ENCODE measurements around the gene LCP2. TPM values are rescaled to one million over a fixed set of nuclear protein-coding genes. Genes with fewer than 3 reads are reported as not detected.

Gene LCP2
- total and polyA plus RNA-seq, 3 experiments from 2014 or later: 219 to 288 (median 224) TPM

GRCh38 chr5:170257370-170257769 lies 40.2 kb downstream of the LCP2 start:
- Mint-ChIP-seq H3K9me3 (no peaks in the 10 kb centered on the region), H3K27me3 (peaks cover 0 to 2% of the 10 kb centered on the region in 2 donors), H3K4me3 (no peak overlapping the region), H3K36me3 (peaks cover 42 to 98% (median 51%) of the 10 kb centered on the region in 3 donors), H3K4me1 (peaks cover 74 to 88% (median 87%) of the 10 kb centered on the region in 3 donors), H3K27ac (peak overlapping the region in 7 of 8 donors; percentile 55 to 96 (median 75))
- H3K27ac ChIP-seq (ENCODE audit: low read depth, low read length): no peak overlapping the region
- ChIA-PET CTCF (interaction anchor here (1.0 to 6.0 kb wide), 5 partner anchors 10 to 82 kb away, joined by 3 to 50 read pairs (median 4); no protein-coding TSS in a partner anchor), POLR2A (interaction anchor here (0.6 kb wide), 1 partner anchor 11 kb away, joined by 5 read pairs; no protein-coding TSS in a partner anchor)
- H3K9me3 ChIP-seq (ENCODE audit: low read length): no peaks in the 10 kb centered on the region
- H3K36me3 ChIP-seq (ENCODE audit: insufficient read depth, low read length): peaks cover 88% of the 10 kb centered on the region
- peaks cover 57% of the 10 kb centered on the region for H3K4me1 ChIP-seq (ENCODE audit: insufficient read depth, low read length)
- DNase-seq: no peak
- no peak overlapping the region for H3K4me3 ChIP-seq (ENCODE audit: low read length)
- no peaks in the 10 kb centered on the region for H3K27me3 ChIP-seq (ENCODE audit: insufficient read depth, low read length, poor library complexity, severe bottlenecking)

GRCh38 chr5:170256571-170256970 lies 41.0 kb downstream of the LCP2 start:
- ChIA-PET POLR2A (interaction anchor here (0.6 kb wide), 1 partner anchor 17 kb away, joined by 5 read pairs; no protein-coding TSS in a partner anchor), CTCF (interaction anchor here (1.0 kb wide), 2 partner anchors 11 to 22 kb away, joined by 3 to 4 read pairs; no protein-coding TSS in a partner anchor)
- no peaks in the 10 kb centered on the region for H3K9me3 ChIP-seq (ENCODE audit: low read length)
- peaks cover 35 to 98% (median 50%) of the 10 kb centered on the region in 3 donors for H3K36me3 Mint-ChIP-seq
- no peaks in the 10 kb centered on the region for H3K27me3 ChIP-seq (ENCODE audit: insufficient read depth, low read length, poor library complexity, severe bottlenecking)
- H3K27ac Mint-ChIP-seq: peak overlapping the region; percentile 52 to 96 (median 82)
- no peak for DNase-seq
- peaks cover 0 to 2% of the 10 kb centered on the region in 2 donors for H3K27me3 Mint-ChIP-seq
- no peak overlapping the region for H3K4me3 Mint-ChIP-seq
- H3K27ac ChIP-seq (ENCODE audit: low read depth, low read length): no peak overlapping the region
- no peaks in the 10 kb centered on the region for H3K9me3 Mint-ChIP-seq
- peaks cover 69 to 86% (median 84%) of the 10 kb centered on the region in 3 donors for H3K4me1 Mint-ChIP-seq
- H3K4me3 ChIP-seq (ENCODE audit: low read length): no peak overlapping the region
- H3K36me3 ChIP-seq (ENCODE audit: insufficient read depth, low read length): peaks cover 93% of the 10 kb centered on the region
- H3K4me1 ChIP-seq (ENCODE audit: insufficient read depth, low read length): peaks cover 49% of the 10 kb centered on the region

- Histone ChIP-seq H3K9me3 (ENCODE audit: low read length) (no peaks in the 10 kb centered on the region), H3K27me3 (ENCODE audit: insufficient read depth, low read length, poor library complexity, severe bottlenecking) (no peaks in the 10 kb centered on the region), H3K4me3 (ENCODE audit: low read length) (no peak overlapping the region), H3K27ac (ENCODE audit: low read depth, low read length) (peak overlapping the region; percentile 30), H3K4me1 (ENCODE audit: insufficient read depth, low read length) (peaks cover 24% of the 10 kb centered on the region), H3K36me3 (ENCODE audit: insufficient read depth, low read length) (peaks cover 90% of the 10 kb centered on the region)
- peak overlapping the region in 6 of 7 donors; percentile 2 to 54 (median 18) for H3K4me3 Mint-ChIP-seq
- CTCF ChIA-PET: no interaction called here
- H3K36me3 Mint-ChIP-seq: peaks cover 33 to 96% (median 49%) of the 10 kb centered on the region in 3 donors
- DNase-seq: peak; percentile 47 to 89 (median 73)
- peak overlapping the region; percentile 79 to 97 (median 90) for H3K27ac Mint-ChIP-seq
- POLR2A ChIA-PET: no interaction called here
- H3K4me1 Mint-ChIP-seq: peaks cover 56 to 87% (median 80%) of the 10 kb centered on the region in 3 donors
- no peaks in the 10 kb centered on the region for H3K9me3 Mint-ChIP-seq
- H3K27me3 Mint-ChIP-seq: no peaks in the 10 kb centered on the region
Measured at GRCh38 chr5:170254056-170254455, 43.5 kb downstream of the LCP2 start.

GRCh38 chr5:170252720-170253350 lies 44.7 kb downstream of the LCP2 start:
- H3K4me1 ChIP-seq (ENCODE audit: insufficient read depth, low read length): peaks cover 23% of the 10 kb centered on the region
- H3K4me3 ChIP-seq (ENCODE audit: low read length): no peak overlapping the region
- POLR2A ChIA-PET: no interaction called here
- H3K27ac Mint-ChIP-seq: peak overlapping the region in 7 of 8 donors; percentile 14 to 97 (median 87)
- H3K9me3 Mint-ChIP-seq: no peaks in the 10 kb centered on the region
- no peaks in the 10 kb centered on the region for H3K27me3 ChIP-seq (ENCODE audit: insufficient read depth, low read length, poor library complexity, severe bottlenecking)
- CTCF ChIA-PET: interaction anchor here (0.8 to 3.8 kb wide), 5 partner anchors 9 to 86 kb away, joined by 3 to 11 read pairs (median 6); no protein-coding TSS in a partner anchor
- H3K27me3 Mint-ChIP-seq: no peaks in the 10 kb centered on the region
- H3K27ac ChIP-seq (ENCODE audit: low read depth, low read length): no peak overlapping the region
- H3K9me3 ChIP-seq (ENCODE audit: low read length): no peaks in the 10 kb centered on the region
- no peak overlapping the region for H3K4me3 Mint-ChIP-seq
- H3K4me1 Mint-ChIP-seq: peaks cover 54 to 82% (median 79%) of the 10 kb centered on the region in 3 donors
- DNase-seq: no peak
- H3K36me3 Mint-ChIP-seq: peaks cover 23 to 96% (median 48%) of the 10 kb centered on the region in 3 donors
- H3K36me3 ChIP-seq (ENCODE audit: insufficient read depth, low read length): peaks cover 90% of the 10 kb centered on the region

GRCh38 chr5:170252109-170252508 lies 45.5 kb downstream of the LCP2 start:
- Histone ChIP-seq H3K4me1 (ENCODE audit: insufficient read depth, low read length) (peaks cover 23% of the 10 kb centered on the region), H3K27ac (ENCODE audit: low read depth, low read length) (no peak overlapping the region), H3K36me3 (ENCODE audit: insufficient read depth, low read length) (peaks cover 90% of the 10 kb centered on the region), H3K4me3 (ENCODE audit: low read length) (no peak overlapping the region), H3K27me3 (ENCODE audit: insufficient read depth, low read length, poor library complexity, severe bottlenecking) (no peaks in the 10 kb centered on the region), H3K9me3 (ENCODE audit: low read length) (no peaks in the 10 kb centered on the region)
- peaks cover 29 to 96% (median 51%) of the 10 kb centered on the region in 3 donors for H3K36me3 Mint-ChIP-seq
- no peaks in the 10 kb centered on the region for H3K9me3 Mint-ChIP-seq
- CTCF ChIA-PET: interaction anchor here (1.1 to 3.8 kb wide), 6 partner anchors 10 to 87 kb away, joined by 3 to 11 read pairs (median 4); no protein-coding TSS in a partner anchor
- no peak for DNase-seq
- no peak overlapping the region for H3K4me3 Mint-ChIP-seq
- peak overlapping the region in 6 of 8 donors; percentile 17 to 79 (median 44) for H3K27ac Mint-ChIP-seq
- H3K27me3 Mint-ChIP-seq: no peaks in the 10 kb centered on the region
- peaks cover 48 to 81% (median 74%) of the 10 kb centered on the region in 3 donors for H3K4me1 Mint-ChIP-seq
- POLR2A ChIA-PET: interaction anchor here (1.3 kb wide), 1 partner anchor 30 kb away, joined by 3 read pairs; no protein-coding TSS in a partner anchor

GRCh38 chr5:170251462-170251861 lies 46.1 kb downstream of the LCP2 start:
- ChIA-PET POLR2A (interaction anchor here (1.3 kb wide), 1 partner anchor 31 kb away, joined by 3 read pairs; no protein-coding TSS in a partner anchor), CTCF (interaction anchor here (1.1 to 3.8 kb wide), 6 partner anchors 10 to 88 kb away, joined by 3 to 11 read pairs (median 6); no protein-coding TSS in a partner anchor)
- Mint-ChIP-seq H3K27ac (peak overlapping the region in 2 of 8 donors; percentile 17 to 53), H3K9me3 (no peaks in the 10 kb centered on the region), H3K36me3 (peaks cover 31 to 96% (median 52%) of the 10 kb centered on the region in 3 donors), H3K4me3 (no peak overlapping the region), H3K27me3 (no peaks in the 10 kb centered on the region), H3K4me1 (peaks cover 43 to 76% (median 70%) of the 10 kb centered on the region in 3 donors)
- Histone ChIP-seq H3K36me3 (ENCODE audit: insufficient read depth, low read length) (peaks cover 90% of the 10 kb centered on the region), H3K4me3 (ENCODE audit: low read length) (no peak overlapping the region), H3K4me1 (ENCODE audit: insufficient read depth, low read length) (peaks cover 23% of the 10 kb centered on the region), H3K9me3 (ENCODE audit: low read length) (no peaks in the 10 kb centered on the region), H3K27ac (ENCODE audit: low read depth, low read length) (no peak overlapping the region), H3K27me3 (ENCODE audit: insufficient read depth, low read length, poor library complexity, severe bottlenecking) (no peaks in the 10 kb centered on the region)
- DNase-seq: no peak

GRCh38 chr5:170250810-170251317 lies 46.7 kb downstream of the LCP2 start:
- Histone ChIP-seq H3K36me3 (ENCODE audit: insufficient read depth, low read length) (peaks cover 88% of the 10 kb centered on the region), H3K27ac (ENCODE audit: low read depth, low read length) (no peak overlapping the region), H3K27me3 (ENCODE audit: insufficient read depth, low read length, poor library complexity, severe bottlenecking) (no peaks in the 10 kb centered on the region), H3K9me3 (ENCODE audit: low read length) (no peaks in the 10 kb centered on the region), H3K4me1 (ENCODE audit: insufficient read depth, low read length) (peaks cover 23% of the 10 kb centered on the region), H3K4me3 (ENCODE audit: low read length) (no peak overlapping the region)
- peaks cover 30 to 95% (median 51%) of the 10 kb centered on the region in 3 donors for H3K36me3 Mint-ChIP-seq
- peaks cover 0 to under 1% (median 0%) of the 10 kb centered on the region in 5 donors for H3K9me3 Mint-ChIP-seq
- no peaks in the 10 kb centered on the region for H3K27me3 Mint-ChIP-seq
- peaks cover 37 to 71% (median 67%) of the 10 kb centered on the region in 3 donors for H3K4me1 Mint-ChIP-seq
- H3K27ac Mint-ChIP-seq: peak overlapping the region in 2 of 8 donors; percentile 77 to 78
- ChIA-PET CTCF (interaction anchor here (1.2 to 3.8 kb wide), 5 partner anchors 11 to 88 kb away, joined by 3 to 11 read pairs (median 6); no protein-coding TSS in a partner anchor), POLR2A (interaction anchor here (1.3 kb wide), 1 partner anchor 31 kb away, joined by 3 read pairs; no protein-coding TSS in a partner anchor)
- no peak for DNase-seq
- no peak overlapping the region for H3K4me3 Mint-ChIP-seq

Measured in CD8-positive, alpha-beta memory T cell (primary cell).